ENCODE results near the gene ABCB1. TPM values are rescaled to one million over a fixed set of nuclear protein-coding genes. Genes with fewer than 3 reads are reported as not detected.
"Not testable (repeated sequence)": the region's sequence is repeated elsewhere in the genome, so short reads cannot be mapped to it uniquely, and the experiment has no call there.

The ABCB1 gene
- polyA plus RNA-seq, 1 donor (not counting 4 experiments of a cell fraction or from before 2014, with no cell fraction given): 0.13 TPM

GRCh38 chr7:87464830-87465533 is 135.7 kb downstream of the ABCB1 start:
- H3K4me3 ChIP-seq (ENCODE audit: control insufficient read depth in 2 of 3, extremely low read depth in 1 of 3, insufficient read depth in 2 of 3, low read depth in 1 of 3, low read length in 3 of 3); H3K27me3 ChIP-seq (ENCODE audit: control insufficient read depth, extremely low read depth, insufficient read depth, low read length); H3K9me1 ChIP-seq (ENCODE audit: control insufficient read depth, extremely low read depth, insufficient read depth, low read length); H3K36me3 ChIP-seq (ENCODE audit: control insufficient read depth in 2 of 2, extremely low read depth in 1 of 2, insufficient read depth in 2 of 2, low read length in 2 of 2); H3K4me1 ChIP-seq (ENCODE audit: control insufficient read depth, extremely low read depth, insufficient read depth, low read length); H3K9me3 ChIP-seq (ENCODE audit: control insufficient read depth, low read depth, low read length); H3K4me2 ChIP-seq (ENCODE audit: control insufficient read depth, extremely low read depth, insufficient read depth, low read depth, low read length); H2AFZ ChIP-seq (ENCODE audit: control insufficient read depth, low read length); H3K79me2 ChIP-seq (ENCODE audit: control insufficient read depth, insufficient read depth, low read length); FAIRE-seq; H3K27ac ChIP-seq (ENCODE audit: control insufficient read depth, insufficient read depth, low read length); DNase-seq (ENCODE audit: low read depth, low spot score); H3K9ac ChIP-seq (ENCODE audit: control insufficient read depth, extremely low read depth, insufficient read depth, low read length); H4K20me1 ChIP-seq (ENCODE audit: control insufficient read depth, extremely low read depth, insufficient read depth, low read length); dilution Hi-C loops (cut with MboI; ENCODE audit: extremely low pct_ligation_motif_present, low sequenced_read_pairs): not testable (repeated sequence)

GRCh38 chr7:87463982-87464381 is 136.7 kb downstream of the ABCB1 start:
- Histone ChIP-seq H3K27me3 (ENCODE audit: control insufficient read depth, extremely low read depth, insufficient read depth, low read length) (no peaks in the 10 kb centered on the region), H2AFZ (ENCODE audit: control insufficient read depth, low read length) (no peak overlapping the region), H3K9ac (ENCODE audit: control insufficient read depth, extremely low read depth, insufficient read depth, low read length) (no peak overlapping the region), H3K4me2 (ENCODE audit: control insufficient read depth, extremely low read depth, insufficient read depth, low read depth, low read length) (no peak overlapping the region), H3K4me3 (ENCODE audit: control insufficient read depth in 2 of 3, extremely low read depth in 1 of 3, insufficient read depth in 2 of 3, low read depth in 1 of 3, low read length in 3 of 3) (no peak overlapping the region), H3K9me1 (ENCODE audit: control insufficient read depth, extremely low read depth, insufficient read depth, low read length) (no peaks in the 10 kb centered on the region), H4K20me1 (ENCODE audit: control insufficient read depth, extremely low read depth, insufficient read depth, low read length) (no peaks in the 10 kb centered on the region), H3K9me3 (ENCODE audit: control insufficient read depth, low read depth, low read length) (no peaks in the 10 kb centered on the region), H3K79me2 (ENCODE audit: control insufficient read depth, insufficient read depth, low read length) (no peaks in the 10 kb centered on the region), H3K4me1 (ENCODE audit: control insufficient read depth, extremely low read depth, insufficient read depth, low read length) (no peaks in the 10 kb centered on the region), H3K36me3 (ENCODE audit: control insufficient read depth in 2 of 2, extremely low read depth in 1 of 2, insufficient read depth in 2 of 2, low read length in 2 of 2) (no peaks in the 10 kb centered on the region), H3K27ac (ENCODE audit: control insufficient read depth, insufficient read depth, low read length) (no peak overlapping the region)
- dilution Hi-C loops (cut with MboI; ENCODE audit: extremely low pct_ligation_motif_present, low sequenced_read_pairs): no loop called here
- TF ChIP-seq CTCF (optimal IDR thresholded peaks at IDR 0.05 in 1 of 3, IDR thresholded peaks at IDR 0.05 in 1 of 3, conservative IDR thresholded peaks at IDR 0.05 in 1 of 3; ENCODE audit: extremely low read depth in 1 of 3, insufficient read depth in 2 of 3, low read length in 3 of 3): no peak
- TF ChIP-seq EZH2 (IDR thresholded peaks at IDR 0.05; ENCODE audit: low read length): no peak
- FAIRE-seq (no peak), DNase-seq (ENCODE audit: low read depth, low spot score) (no peak)

- H3K4me2 ChIP-seq (ENCODE audit: control insufficient read depth, extremely low read depth, insufficient read depth, low read depth, low read length); H3K27me3 ChIP-seq (ENCODE audit: control insufficient read depth, extremely low read depth, insufficient read depth, low read length); H2AFZ ChIP-seq (ENCODE audit: control insufficient read depth, low read length); H3K27ac ChIP-seq (ENCODE audit: control insufficient read depth, insufficient read depth, low read length); H3K9me1 ChIP-seq (ENCODE audit: control insufficient read depth, extremely low read depth, insufficient read depth, low read length); FAIRE-seq; H3K79me2 ChIP-seq (ENCODE audit: control insufficient read depth, insufficient read depth, low read length); dilution Hi-C loops (cut with MboI; ENCODE audit: extremely low pct_ligation_motif_present, low sequenced_read_pairs); H3K36me3 ChIP-seq (ENCODE audit: control insufficient read depth in 2 of 2, extremely low read depth in 1 of 2, insufficient read depth in 2 of 2, low read length in 2 of 2); H3K9me3 ChIP-seq (ENCODE audit: control insufficient read depth, low read depth, low read length); H4K20me1 ChIP-seq (ENCODE audit: control insufficient read depth, extremely low read depth, insufficient read depth, low read length); DNase-seq (ENCODE audit: low read depth, low spot score); H3K9ac ChIP-seq (ENCODE audit: control insufficient read depth, extremely low read depth, insufficient read depth, low read length); H3K4me3 ChIP-seq (ENCODE audit: control insufficient read depth in 2 of 3, extremely low read depth in 1 of 3, insufficient read depth in 2 of 3, low read depth in 1 of 3, low read length in 3 of 3); H3K4me1 ChIP-seq (ENCODE audit: control insufficient read depth, extremely low read depth, insufficient read depth, low read length): not testable (repeated sequence)
Measured at GRCh38 chr7:87460444-87460843, 140.2 kb downstream of the ABCB1 start.

Data from keratinocyte (primary cell).